Stimulated activated CD4-positive, alpha-beta T cell treated with anti-CD3 and anti-CD28 coated beads, Interleukin-12 subunit alpha, Interleukin-12 subunit beta, amount 100 ng/mL, for 4 hours (primary cell): Measurements from ENCODE around the gene NUDT13.
"Not testable (repeated sequence)": the region's sequence is repeated elsewhere in the genome, so short reads cannot be mapped to it uniquely, and the experiment has no call there.

Source experiments
- DNase-seq: peaks from one replicate; pipeline ENCODE4 v3.0.0-alpha.2; 2020

NUDT13 gene

DNA sequence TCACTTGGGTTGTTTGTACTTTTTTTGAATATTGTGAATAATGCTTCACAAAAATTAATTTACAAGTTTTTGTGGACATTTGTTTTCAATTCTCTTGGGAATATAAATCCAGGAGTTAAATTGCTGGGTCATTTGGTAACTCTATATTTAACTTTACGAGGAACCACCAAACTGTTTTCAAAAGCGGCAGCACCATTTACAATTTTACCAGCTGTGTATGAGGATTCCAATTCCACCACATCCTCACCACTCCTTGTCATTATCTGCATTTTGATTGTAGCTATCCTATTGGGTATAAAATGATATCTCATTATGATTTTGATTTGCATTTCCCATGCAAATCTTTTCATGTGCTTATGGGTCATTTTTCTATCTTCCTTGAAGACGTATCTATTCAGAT, 4.0 kb upstream of the NUDT13 start:
- DNase-seq = no peak

DNA sequence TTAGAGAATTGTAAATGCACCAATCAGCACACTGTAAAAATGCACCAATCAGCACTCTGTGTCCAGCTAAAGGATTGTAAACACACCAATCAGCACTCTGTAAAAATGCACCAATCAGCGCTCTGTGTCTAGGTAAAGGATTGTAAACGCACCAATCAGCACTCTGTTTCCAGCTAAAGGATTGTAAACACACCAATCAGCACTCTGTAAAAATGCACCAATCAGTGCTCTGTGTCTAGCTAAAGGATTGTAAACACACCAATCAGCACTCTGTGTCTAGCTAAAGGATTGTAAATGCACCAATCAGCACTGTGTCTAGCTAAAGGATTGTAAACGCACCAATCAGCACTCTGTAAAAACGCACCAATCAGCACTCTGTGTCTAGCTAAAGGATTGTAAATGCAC, 1.0 kb upstream of the NUDT13 start:
- DNase-seq = not testable (repeated sequence)

DNA sequence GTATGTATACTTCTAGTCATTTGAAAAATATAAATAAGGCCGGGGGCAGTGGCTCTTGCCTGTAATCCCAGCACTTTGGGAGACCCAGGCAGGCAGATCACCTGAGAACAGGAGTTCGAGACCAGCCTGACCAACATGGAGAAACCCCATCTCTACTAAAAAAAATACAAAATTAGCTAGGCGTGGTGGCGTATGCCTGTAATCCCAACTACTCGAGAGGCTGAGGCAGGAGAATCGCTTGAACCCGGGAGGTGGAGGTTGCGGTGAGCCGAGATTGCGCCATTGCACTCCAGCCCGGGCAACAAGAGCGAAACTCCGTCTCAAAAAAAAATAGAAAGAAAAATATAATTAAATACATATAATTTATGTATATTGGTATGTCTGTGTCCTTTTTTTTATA, 1.8 kb downstream of the NUDT13 start:
- not testable (repeated sequence) for DNase-seq

DNA sequence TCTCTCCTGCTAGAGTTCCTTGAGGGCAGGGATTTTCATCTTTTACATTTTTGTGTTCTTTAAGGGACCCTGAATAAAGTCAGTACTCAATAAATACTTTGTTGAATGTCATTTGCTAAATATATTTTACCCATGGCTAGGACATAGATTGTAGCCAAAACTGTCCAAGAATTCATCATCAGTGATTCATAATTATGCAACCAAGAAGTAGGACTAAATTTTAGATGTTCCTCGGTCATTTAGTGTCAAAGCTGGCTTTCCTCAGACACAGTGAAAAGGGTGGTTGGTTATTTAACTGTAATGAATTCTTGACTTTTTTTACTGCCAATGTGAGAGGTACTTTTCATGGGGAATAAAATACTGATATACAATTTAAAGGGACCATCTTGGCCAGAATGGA, 3.3 kb downstream of the NUDT13 start:
- no peak for DNase-seq

DNA sequence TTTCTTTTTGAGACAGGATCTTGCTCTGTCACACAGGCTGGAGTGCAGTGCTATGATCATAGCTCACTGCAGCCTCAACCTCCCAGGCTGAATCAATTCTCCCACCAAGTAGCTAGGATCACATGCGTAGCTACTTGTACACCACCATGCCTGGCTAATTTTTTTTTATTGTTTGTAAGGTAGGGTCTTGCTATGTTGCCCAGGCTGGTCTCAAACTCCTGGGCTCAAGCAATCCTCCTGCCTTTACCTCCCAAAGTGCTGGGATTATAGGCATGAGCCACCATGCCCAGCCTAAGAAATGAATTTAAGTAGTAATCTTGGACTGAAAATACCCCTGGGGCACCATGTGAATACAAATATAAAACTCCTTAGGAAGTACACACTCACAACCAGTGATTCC, 5.8 kb downstream of the NUDT13 start:
- no peak for DNase-seq

DNA sequence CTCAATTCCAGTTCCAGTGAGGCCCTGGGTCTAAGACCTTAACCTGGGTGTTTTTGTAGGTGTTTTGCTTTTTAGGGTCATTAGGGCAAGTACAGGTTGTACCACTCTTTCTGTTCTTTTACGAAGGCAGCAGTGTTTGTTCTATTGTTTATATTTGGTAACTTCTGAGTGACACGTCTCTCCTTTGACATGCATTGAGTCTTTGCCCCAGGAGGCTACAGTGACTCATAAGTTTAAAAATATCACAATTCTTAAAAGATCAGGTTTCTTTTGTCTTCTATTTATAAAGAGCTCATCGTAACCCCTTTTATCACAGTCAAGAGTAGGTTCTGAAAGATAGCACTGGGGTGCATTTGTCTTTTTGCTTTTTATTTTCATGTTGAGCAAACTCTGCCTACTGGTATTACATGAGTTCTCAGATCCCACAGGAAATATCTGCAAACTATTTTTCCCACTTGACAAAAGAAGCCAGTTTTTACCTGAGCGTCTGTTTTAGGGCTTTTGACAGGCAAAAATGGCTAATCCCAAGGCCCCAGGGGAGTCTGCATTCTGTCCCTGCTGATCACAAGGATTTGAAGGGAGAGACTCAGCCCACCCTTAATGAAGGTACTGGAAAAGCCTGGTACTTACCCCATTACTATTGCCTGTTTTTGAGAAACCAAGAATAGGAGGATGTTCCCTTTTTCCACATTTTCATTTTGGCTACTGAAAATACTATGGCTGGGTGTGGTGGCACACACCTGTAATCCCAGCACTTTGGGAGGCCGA, 7.9 kb downstream of the NUDT13 start:
- DNase-seq = no peak

DNA sequence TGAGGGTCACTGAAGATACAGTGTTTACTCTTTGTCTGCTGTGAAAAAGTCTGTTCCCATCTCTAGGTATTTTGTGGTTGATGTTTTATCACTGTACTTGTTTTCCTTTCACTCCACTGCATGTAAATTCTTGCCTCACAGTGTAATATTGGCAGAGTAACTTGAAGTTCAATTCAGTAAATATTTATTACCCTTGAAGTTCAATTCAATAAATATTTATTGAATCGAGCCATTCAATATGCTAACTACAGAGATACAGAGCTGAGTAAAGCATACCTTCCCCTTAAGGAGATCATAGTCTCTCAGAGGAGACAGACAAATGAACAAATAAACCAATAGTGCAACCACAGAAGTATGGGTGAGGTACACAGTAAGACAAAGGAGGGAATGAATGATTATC, 9.2 kb downstream of the NUDT13 start:
- DNase-seq = no peak

DNA sequence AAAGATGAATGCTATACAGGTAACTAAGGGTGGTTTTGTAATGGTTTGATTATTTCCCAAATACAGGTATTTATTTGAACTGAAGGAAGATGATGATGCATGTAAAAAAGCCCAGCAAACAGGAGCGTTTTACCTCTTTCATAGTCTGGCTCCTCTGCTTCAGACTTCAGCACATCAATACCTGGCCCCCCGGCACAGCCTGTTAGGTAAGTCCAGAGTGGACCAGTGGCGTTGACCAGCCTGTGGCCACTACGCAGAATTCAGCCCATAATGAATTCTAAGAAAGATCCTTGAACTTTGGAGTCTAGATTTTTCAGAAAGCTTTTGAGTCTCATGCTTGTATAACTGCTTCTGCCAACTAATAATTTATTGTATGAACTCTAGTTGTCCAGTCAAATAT, 9.7 kb downstream of the NUDT13 start:
- no peak for DNase-seq

- no peak for DNase-seq
These were observed 16.1 kb downstream of the NUDT13 start for GRCh38 chr10:73126343-73126742.

GRCh38 chr10:73131301-73131700, 21.0 kb downstream of the NUDT13 start:
- DNase-seq = no peak

DNA sequence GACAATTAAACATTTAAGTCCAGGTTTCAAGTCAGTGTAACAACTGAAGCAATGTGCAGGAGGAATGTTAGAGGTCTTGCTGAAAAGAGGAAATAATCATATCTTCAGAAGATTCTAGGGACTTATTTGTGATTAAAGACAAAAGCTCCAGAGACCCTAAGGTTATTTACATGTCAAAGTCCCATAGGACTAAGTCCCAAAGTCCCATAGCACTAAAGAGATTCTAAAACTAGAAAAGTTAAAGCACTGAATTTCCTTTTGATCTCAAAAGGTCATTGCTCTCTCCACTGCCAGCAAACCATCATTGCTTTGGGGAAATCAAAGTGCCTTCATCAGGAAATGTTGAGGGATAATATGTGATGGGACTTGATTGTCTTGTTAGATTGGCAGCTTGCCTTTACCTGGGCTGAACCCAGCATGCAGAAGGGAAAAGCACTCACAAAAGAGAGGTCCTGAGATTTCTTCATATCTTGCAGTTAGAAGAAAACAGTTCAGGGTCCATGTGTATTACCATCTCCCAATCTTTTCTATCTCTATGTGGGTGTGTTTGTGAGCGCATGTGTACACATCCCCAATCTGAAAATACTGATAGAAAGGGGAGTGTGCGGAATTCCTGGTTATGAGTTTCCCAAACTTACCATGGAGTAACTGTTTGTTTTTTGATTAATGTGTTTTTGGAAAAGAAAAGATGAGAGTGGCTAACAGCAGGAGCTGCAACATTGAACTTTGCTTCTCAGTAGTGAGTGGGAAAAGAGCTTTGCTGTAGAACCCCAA, 21.8 kb downstream of the NUDT13 start:
- DNase-seq = no peak

DNA sequence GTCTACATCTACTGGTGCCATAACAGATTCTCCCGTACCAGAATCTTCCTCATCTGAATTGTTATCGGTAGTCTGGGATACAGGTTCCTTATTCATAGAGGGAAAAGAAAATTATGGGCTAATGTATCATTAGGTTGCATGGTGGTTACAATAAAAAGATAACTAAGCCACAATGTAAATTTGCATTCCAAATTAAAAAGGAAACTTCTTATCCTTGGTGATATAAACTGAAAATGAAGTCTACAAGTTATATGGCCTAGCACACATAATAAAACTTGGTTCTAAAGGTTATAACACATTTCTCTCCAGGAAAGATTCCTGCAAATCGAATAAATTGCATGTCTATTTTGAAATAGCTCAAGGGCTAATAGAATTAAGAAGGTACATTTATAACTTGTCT, 24.5 kb downstream of the NUDT13 start:
- DNase-seq = no peak

DNA sequence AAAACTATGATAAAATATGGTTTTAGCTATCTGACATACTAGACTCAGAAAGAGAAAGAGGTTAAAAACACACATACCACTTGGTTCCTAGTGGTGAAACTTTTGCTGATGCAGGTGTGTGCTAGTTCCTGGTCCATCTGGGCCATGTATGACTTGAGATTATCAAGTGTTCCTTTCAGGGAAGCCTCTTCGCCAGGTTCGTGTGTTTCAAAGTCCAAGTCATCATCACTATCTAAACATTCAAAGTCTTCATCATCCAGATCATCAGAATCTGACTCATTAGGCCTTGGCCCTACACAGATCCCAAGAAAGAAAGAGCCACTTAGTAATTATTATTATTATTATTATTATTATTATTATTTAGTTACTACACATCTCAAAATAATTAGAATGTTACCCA, 26.4 kb downstream of the NUDT13 start:
- no peak for DNase-seq

GRCh38 chr10:73139251-73139650, 29.0 kb downstream of the NUDT13 start:
- no peak for DNase-seq

DNA sequence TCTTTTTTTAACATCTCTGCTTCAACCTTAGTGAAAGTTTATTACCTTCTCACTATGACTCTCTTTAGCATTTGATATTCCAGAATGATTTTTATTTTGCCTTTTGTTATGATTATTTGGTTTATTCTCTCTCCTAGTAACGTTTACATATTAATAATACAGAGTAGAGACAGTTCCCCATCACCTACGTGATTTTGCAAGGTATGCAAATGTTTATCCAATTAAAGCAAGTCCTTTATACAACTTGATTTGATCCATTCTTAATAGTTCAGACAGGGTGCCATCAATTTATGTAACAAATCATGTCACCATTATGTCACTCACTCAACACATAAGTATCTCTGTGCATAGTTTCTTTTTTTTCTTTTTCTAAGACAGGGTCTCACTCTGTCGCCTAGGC, 31.3 kb downstream of the NUDT13 start:
- DNase-seq = no peak

DNA sequence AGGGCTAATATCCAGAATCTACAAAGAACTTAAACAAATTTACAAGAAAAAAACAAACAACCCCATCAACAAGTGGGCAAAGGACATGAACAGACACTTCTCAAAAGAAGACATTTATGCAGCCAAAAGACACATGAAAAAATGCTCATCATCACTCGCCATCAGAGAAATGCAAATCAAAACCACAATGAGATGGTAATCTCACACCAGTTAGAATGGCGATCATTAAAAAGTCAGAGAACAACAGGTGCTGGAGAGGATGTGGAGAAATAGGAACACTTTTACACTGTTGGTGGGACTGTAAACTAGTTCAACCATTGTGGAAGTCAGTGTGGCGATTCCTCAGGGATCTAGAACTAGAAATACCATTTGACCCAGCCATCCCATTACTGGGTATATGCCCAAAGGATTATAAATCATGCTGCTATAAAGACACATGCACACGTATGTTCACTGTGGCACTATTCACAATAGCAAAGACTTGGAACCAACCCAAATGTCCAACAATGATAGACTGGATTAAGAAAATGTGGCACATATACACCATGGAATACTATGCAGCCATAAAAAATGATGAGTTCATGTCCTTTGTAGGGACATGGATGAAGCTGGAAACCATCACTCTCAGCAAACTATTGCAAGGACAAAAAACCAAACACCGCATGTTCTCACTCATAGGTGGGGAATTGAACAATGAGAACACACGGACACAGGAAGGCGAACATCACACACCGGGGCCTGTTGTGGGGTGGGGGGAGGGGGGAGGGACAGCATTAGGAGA, 40.6 kb downstream of the NUDT13 start:
- DNase-seq = not testable (repeated sequence)

DNA sequence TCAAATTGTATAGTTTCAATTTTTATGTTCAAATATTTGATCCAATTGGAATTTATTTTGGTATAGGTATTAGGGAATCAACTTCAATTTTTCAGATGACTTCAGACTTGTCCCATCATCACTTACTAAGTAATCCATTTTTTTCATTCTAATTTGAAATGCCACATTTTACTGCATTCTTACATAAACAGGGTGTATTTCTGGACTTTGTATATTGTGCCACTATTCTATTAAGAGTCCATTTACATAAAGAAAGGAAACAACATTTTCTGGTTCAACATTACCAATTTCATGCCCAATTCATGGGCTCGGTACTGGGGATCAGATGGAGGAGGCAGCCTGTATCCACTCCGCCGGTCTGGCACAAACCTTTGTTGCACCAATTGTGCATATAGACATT, 41.8 kb downstream of the NUDT13 start:
- DNase-seq = no peak

- DNase-seq = no peak
These were observed 45.8 kb downstream of the NUDT13 start for GRCh38 chr10:73156054-73156453.

DNA sequence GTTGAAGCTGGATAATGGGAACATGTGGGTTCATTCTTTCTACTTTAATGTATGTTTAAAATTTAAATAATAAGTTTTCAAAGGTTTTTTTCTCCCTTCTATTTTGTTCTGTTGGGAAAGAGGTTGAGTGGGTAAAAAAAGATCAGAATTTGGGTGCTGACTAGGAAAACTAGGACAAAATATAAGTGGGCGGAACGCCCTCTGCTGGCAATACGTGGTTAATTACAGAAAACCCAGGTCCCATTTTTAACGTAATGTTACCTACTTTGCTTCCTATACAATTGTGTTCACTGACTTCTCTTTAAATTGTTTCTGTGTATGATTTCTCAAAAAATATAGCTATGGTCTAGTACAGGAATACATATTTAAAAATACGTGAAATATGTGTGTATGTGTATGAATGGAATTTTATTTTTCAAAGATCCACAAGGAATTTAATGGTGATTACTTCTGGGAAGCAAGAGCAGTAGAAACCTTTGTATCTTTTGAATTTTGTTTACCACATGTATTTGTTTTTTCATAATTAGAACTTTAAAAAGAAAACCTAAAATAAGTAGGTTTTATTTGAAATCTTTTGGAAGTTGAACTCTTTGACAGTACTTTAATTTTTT, 48.9 kb downstream of the NUDT13 start:
- DNase-seq = peak; percentile 39

DNA sequence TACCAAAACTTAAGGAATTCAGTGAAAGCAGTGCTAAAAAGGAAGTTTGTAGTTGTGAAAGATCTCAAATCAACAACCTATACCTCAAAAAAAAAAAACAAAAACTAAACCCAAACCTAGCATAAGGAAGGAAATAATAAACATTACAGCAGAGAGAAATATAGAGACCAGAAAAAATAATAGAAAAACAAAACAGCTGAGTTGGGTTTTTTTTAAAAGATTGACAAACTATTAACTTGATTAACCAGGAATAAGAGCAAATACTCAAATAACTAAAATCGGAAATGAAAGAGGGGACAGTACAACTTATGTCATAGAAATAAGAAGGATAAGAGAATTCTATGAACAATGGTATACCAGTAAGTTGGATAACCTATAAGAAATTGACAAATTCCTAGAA, 50.8 kb downstream of the NUDT13 start:
- no peak for DNase-seq

DNA sequence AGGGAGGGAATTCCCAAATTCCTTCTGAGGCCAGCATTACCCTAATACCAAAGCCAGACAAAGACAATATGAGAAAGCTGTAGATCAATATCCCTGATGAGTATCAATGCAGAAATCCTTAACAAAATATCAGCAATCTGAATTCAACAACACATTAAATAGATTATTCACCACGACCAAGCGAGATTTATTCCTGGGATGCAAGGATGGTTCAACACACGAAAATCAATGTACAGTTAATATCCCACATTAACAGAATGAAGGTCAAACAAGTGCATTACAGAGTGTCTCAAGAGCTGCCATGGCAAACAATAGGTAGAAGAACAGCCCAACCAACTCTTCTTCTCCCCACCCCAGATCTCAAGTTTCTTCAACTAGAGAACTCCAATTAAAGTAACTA, 51.4 kb downstream of the NUDT13 start:
- DNase-seq = no peak

DNA sequence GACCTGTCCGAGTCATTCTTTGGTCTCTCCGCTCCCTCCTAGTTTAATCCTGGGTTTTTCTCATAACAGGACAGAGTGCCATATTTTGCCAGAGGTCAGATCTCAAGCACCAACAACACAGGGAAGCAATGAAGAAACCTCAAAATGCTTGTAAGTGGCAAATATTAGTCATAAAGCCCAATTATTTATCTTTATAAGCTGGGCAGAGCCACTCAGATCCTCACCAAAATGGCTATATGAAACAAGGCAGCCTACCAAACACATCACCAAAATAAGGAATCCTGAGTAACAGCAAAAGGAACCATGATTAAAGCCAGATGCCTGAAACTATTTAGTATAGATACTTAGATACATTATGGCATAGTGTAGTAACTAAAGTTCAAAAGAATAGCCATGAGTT, 52.8 kb downstream of the NUDT13 start:
- no peak for DNase-seq

DNA sequence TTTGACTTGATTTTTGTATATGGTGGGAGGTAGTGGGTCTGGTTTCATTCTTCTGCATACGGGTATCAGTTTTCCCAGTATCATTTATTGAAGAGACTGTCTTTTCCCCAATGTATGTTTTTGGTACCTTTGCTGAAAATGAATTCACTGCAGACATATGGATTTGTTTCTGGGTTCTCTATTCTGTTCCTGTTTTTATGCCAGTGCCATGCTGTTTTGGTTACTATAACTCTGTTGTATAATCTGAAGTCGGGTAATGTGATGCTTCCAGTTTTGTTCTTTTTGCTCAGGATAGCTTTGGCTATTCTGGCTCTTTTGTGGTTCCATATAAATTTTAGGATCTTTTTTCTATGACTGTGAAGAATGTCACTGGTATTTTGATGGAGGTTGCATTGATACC, 56.7 kb downstream of the NUDT13 start:
- DNase-seq = no peak

- DNase-seq = no peak
These were observed 57.2 kb downstream of the NUDT13 start for GRCh38 chr10:73167458-73167782.
